ENCODE measurements around the gene ACSM2A. TPM values are rescaled to one million over a fixed set of nuclear protein-coding genes. Genes with fewer than 3 reads are reported as not detected.

The ACSM2A gene
- not detected in 2 replicates for total RNA-seq

GRCh38 chr16:20451364-20451763 is at the start of gene ACSM2A:
Gene ACSM2A (plus strand): TSS chr16:20451521. CDS start chr16:20460115, 8,594 bp downstream.

GRCh38 chr16:20404637-20405036 is 46.7 kb upstream of the ACSM2A start, which contains the start of gene PDILT:
Gene PDILT (minus strand): TSS chr16:20404737. CDS start chr16:20399300, 5,437 bp downstream.

GRCh38 chr16:20409398-20410120 is 41.8 kb upstream of the ACSM2A start, which contains the start of gene ACSM5:
Gene ACSM5 (plus strand): TSS chr16:20409534. CDS start chr16:20411485, 1,951 bp downstream.

Other genes starting within 250 kb of the ACSM2A start
- not detected in 2 replicates for gene GP2, start 124.0 kb upstream of the ACSM2A start, total RNA-seq
- not detected in 2 replicates for gene UMOD, start 98.8 kb upstream of the ACSM2A start, total RNA-seq
- gene PDILT, start 46.8 kb upstream of the ACSM2A start, total RNA-seq: not detected in 2 replicates
- gene ACSM5, start 42.0 kb upstream of the ACSM2A start, total RNA-seq: 0.09 TPM in 1 of 2 replicates, not detected in the other
- gene ACSM2B, start 124.8 kb downstream of the ACSM2A start, total RNA-seq: not detected in 2 replicates
- gene ACSM1, start 246.2 kb downstream of the ACSM2A start, total RNA-seq: not detected in 2 replicates

Measured in smooth muscle cell of bladder (primary cell).